Testis (tissue), 2 donors: Measurements from ENCODE around the gene GPR75.

ENCODE experiments used
- POLR2A ChIP-seq: fragments of 450-650 bp; IDR thresholded peaks from one replicate; pipeline ENCODE4 v1.6.1; 2017; ENCODE audit warnings: antibody characterized with exemption, mild to moderate bottlenecking, moderate library complexity
- TF ChIP-seq, protein P1 (sequence below), 3 experiments: fragments of 450-650 bp in 2 of 3; fragments of 200-600 bp in 1 of 3; sonication (generic) in 1 of 3; IDR thresholded peaks; one replicate each; pipeline ENCODE4 v1.5.1; 2016 to 2019; ENCODE audit warnings: antibody characterized with exemption in 3 of 3, mild to moderate bottlenecking in 2 of 3, moderate library complexity in 1 of 3

DNA sequence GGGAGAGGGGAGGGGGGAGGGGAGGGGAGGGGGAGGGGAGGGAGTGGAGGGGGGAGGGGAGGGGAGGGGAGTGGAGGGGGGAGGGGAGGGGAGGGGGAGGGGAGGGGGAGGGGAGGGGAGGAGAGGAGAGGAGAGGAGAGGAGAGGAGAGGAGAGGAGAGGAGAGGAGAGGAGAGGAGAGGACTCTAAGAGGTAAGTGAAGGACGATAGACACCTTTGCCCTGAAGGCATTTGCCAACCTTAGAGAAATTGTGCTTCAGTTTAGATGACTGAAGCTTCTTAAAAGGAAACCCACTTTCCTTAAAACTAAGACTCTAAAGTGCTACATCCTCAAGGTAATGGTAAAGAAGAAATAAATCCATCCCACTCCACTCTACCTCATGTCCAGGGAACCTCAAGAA, 19.2 kb downstream of the GPR75 start:
- no peak for TF ChIP-seq POLR2A
- TF ChIP-seq, protein P1, sequence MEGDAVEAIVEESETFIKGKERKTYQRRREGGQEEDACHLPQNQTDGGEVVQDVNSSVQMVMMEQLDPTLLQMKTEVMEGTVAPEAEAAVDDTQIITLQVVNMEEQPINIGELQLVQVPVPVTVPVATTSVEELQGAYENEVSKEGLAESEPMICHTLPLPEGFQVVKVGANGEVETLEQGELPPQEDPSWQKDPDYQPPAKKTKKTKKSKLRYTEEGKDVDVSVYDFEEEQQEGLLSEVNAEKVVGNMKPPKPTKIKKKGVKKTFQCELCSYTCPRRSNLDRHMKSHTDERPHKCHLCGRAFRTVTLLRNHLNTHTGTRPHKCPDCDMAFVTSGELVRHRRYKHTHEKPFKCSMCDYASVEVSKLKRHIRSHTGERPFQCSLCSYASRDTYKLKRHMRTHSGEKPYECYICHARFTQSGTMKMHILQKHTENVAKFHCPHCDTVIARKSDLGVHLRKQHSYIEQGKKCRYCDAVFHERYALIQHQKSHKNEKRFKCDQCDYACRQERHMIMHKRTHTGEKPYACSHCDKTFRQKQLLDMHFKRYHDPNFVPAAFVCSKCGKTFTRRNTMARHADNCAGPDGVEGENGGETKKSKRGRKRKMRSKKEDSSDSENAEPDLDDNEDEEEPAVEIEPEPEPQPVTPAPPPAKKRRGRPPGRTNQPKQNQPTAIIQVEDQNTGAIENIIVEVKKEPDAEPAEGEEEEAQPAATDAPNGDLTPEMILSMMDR (IDR thresholded peaks at IDR 0.05): no peak
